ENCODE results near the gene ADAM30.

GRCh38 chr1:119902775-119903442 is 6.6 kb upstream of the ADAM30 start:
- TF ChIP-seq CTCF (IDR thresholded peaks at IDR 0.05; ENCODE audit: poor library complexity) = no peak
- no peak for TF ChIP-seq EZH2phosphoT487 (IDR thresholded peaks at IDR 0.05; ENCODE audit: low read depth, severe bottlenecking, unreplicated experiment)

Measured in hepatocyte (in vitro differentiated cells).